Osteocyte (in vitro differentiated cells): ENCODE measurements around the gene KRTAP9-6. TPM values are rescaled to one million over a fixed set of nuclear protein-coding genes. Genes with fewer than 3 reads are reported as not detected.
"Not testable (repeated sequence)": the region's sequence is repeated elsewhere in the genome, so short reads cannot be mapped to it uniquely, and the experiment has no call there.

Source experiments
- DNase-seq: peaks from one replicate; pipeline ENCODE4 v3.0.0; 2021; ENCODE audit warnings: mixed read lengths; ENCODE audit not compliant: unreplicated experiment; ENCODE audit errors: extremely low spot score
- H3K27ac Mint-ChIP-seq: one replicate; pipeline ENCODE4 v1.8.0; 2021; ENCODE audit warnings: mild to moderate bottlenecking, mixed read lengths; ENCODE audit not compliant: unreplicated experiment
- H3K27me3 Mint-ChIP-seq: one replicate; pipeline ENCODE4 v1.8.0; 2021; ENCODE audit warnings: mixed read lengths; ENCODE audit not compliant: unreplicated experiment
- H3K36me3 Mint-ChIP-seq: one replicate; pipeline ENCODE4 v1.8.0; 2021; ENCODE audit warnings: mixed read lengths; ENCODE audit not compliant: unreplicated experiment
- H3K4me1 Mint-ChIP-seq: one replicate; pipeline ENCODE4 v1.8.0; 2021; ENCODE audit warnings: mixed read lengths; ENCODE audit not compliant: unreplicated experiment
- H3K4me3 Mint-ChIP-seq: one replicate; pipeline ENCODE4 v1.8.0; 2021; ENCODE audit warnings: mild to moderate bottlenecking, moderate library complexity, mixed read lengths; ENCODE audit not compliant: unreplicated experiment
- H3K9me3 Mint-ChIP-seq: one replicate; pipeline ENCODE4 v1.8.0; 2021; ENCODE audit warnings: mixed read lengths; ENCODE audit not compliant: unreplicated experiment
- CTCF ChIP-seq: fragments of 200-600 bp; sonication (generic); IDR thresholded peaks from 2 replicates; pipeline ENCODE4 v1.5.0; 2021; ENCODE audit warnings: antibody characterized with exemption, mild to moderate bottlenecking, moderate library complexity
- total RNA-seq: library from RNA; stranded (reverse); gene quantifications from 2 replicates; pipeline ENCODE4 v1.2.1, GENCODE V29; 2021

KRTAP9-6 gene
- total RNA-seq, 1 donor from 2014 or later = not detected

DNA sequence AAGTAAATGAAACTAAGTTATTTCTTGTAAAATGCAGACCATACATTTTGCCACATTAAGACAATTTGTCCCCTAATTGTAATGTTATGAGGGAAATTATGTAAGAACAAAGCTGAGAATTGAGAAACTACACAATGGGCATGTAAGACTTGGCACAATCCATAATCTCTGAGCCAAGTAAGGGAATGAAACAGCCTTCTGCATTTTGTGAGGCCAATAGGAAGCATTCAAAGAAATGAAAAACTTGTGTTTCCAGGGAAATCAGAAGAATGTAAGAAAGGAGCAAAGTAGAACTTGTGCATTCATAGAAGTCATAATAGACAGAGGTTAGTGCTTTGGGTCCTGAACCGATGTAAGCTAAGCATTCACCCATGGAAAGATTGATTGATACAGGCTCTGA, 13.9 kb upstream of the KRTAP9-6 start:
- TF ChIP-seq CTCF = no peak
- DNase-seq = no peak
- Mint-ChIP-seq H3K4me3 (no peak overlapping the region), H3K27me3 (peaks cover 10% of the 10 kb centered on the region), H3K9me3 (no peaks in the 10 kb centered on the region), H3K27ac (no peak overlapping the region), H3K4me1 (peaks cover 7% of the 10 kb centered on the region), H3K36me3 (no peaks in the 10 kb centered on the region)

- Mint-ChIP-seq H3K36me3 (no peaks in the 10 kb centered on the region), H3K4me1 (peaks cover 20% of the 10 kb centered on the region), H3K27ac (no peak overlapping the region), H3K4me3 (no peak overlapping the region), H3K9me3 (no peaks in the 10 kb centered on the region), H3K27me3 (peaks cover 10% of the 10 kb centered on the region)
- no peak for TF ChIP-seq CTCF
- no peak for DNase-seq
These were observed 10.3 kb upstream of the KRTAP9-6 start for GRCh38 chr17:41254861-41255260.

GRCh38 chr17:41255381-41256290, 9.5 kb upstream of the KRTAP9-6 start, which contains the start of gene KRTAP9-9:
KRTAP9-9 (plus strand) TSS chr17:41255384.
- not testable (repeated sequence) for H3K36me3 Mint-ChIP-seq, H3K9me3 Mint-ChIP-seq, H3K4me3 Mint-ChIP-seq, H3K27me3 Mint-ChIP-seq, H3K27ac Mint-ChIP-seq, DNase-seq
- H3K4me1 Mint-ChIP-seq = peaks cover 20% of the 10 kb centered on the region

DNA sequence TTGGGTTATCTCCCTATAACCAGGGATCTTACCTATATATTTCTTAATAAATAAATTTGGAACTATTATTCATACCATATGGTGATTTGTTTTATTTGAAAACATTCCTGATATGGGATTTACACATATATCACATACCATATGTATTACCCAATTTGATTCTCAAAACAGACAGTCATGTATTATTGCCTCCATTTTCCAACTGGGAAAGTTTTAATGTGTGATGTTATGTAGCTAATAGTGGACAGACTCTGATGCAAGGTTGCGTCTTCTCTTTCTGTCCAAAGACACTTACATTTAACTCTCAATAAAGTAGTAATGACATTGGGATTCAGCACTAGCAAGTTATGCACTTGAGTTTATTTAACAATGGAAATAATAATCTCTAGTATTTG, 8.9 kb upstream of the KRTAP9-6 start:
- no peak overlapping the region for H3K27ac Mint-ChIP-seq
- peaks cover 4% of the 10 kb centered on the region for H3K27me3 Mint-ChIP-seq
- TF ChIP-seq CTCF = no peak
- H3K4me1 Mint-ChIP-seq = peaks cover 20% of the 10 kb centered on the region
- no peak overlapping the region for H3K4me3 Mint-ChIP-seq
- no peak for DNase-seq
- no peaks in the 10 kb centered on the region for H3K36me3 Mint-ChIP-seq
- H3K9me3 Mint-ChIP-seq = no peaks in the 10 kb centered on the region

GRCh38 chr17:41258406-41258805, 6.8 kb upstream of the KRTAP9-6 start:
- H3K36me3 Mint-ChIP-seq = no peaks in the 10 kb centered on the region
- no peak overlapping the region for H3K4me3 Mint-ChIP-seq
- no peak overlapping the region for H3K27ac Mint-ChIP-seq
- no peaks in the 10 kb centered on the region for H3K9me3 Mint-ChIP-seq
- peaks cover 20% of the 10 kb centered on the region for H3K4me1 Mint-ChIP-seq
- DNase-seq = no peak
- no peaks in the 10 kb centered on the region for H3K27me3 Mint-ChIP-seq
- no peak for TF ChIP-seq CTCF
